Activated B cell treated with CpG ODN at 0.5 μM for 24 hours (primary cell): ENCODE data around the gene ITPKC. TPM values are rescaled to one million over a fixed set of nuclear protein-coding genes. Genes with fewer than 3 reads are reported as not detected.

Experiments
- ATAC-seq: fragments of 200-7000 bp; cut with Tn5 transposase; one replicate; pipeline ENCODE4 v1.10.0; 2021; ENCODE audit warnings: low read depth, mild to moderate bottlenecking, moderate library complexity
- CTCF ChIA-PET: fragments of 350-600 bp; sonication (Branson Sonifier 250); formaldehyde crosslinking; loops from one replicate; lab custom pipeline; 2021; ENCODE audit warnings: antibody characterized with exemption; lab: Charles Lee
- POLR2A ChIA-PET: fragments of 350-600 bp; sonication (Branson Sonifier 250); formaldehyde crosslinking; loops from one replicate; lab custom pipeline; 2021; ENCODE audit warnings: antibody characterized with exemption; lab: Charles Lee
- DNase-seq: peaks from one replicate; pipeline ENCODE4 v3.0.0; 2022
- H3K27ac Mint-ChIP-seq: one replicate; pipeline ENCODE4 v1.8.0; 2020; ENCODE audit warnings: mixed read lengths
- H3K27me3 Mint-ChIP-seq: one replicate; pipeline ENCODE4 v1.8.0; 2021; ENCODE audit warnings: mixed read lengths
- H3K36me3 Mint-ChIP-seq: one replicate; pipeline ENCODE4 v1.8.0; 2021; ENCODE audit warnings: low read depth, mixed read lengths
- H3K4me1 Mint-ChIP-seq: one replicate; pipeline ENCODE4 v1.8.0; 2021; ENCODE audit warnings: mixed read lengths
- H3K4me3 Mint-ChIP-seq: one replicate; pipeline ENCODE4 v1.8.0; 2020; ENCODE audit warnings: mild to moderate bottlenecking, mixed read lengths
- H3K9me3 Mint-ChIP-seq: one replicate; pipeline ENCODE4 v1.8.0; 2020; ENCODE audit warnings: mixed read lengths
- CTCF ChIP-seq: fragments of 200-600 bp; IDR thresholded peaks from one replicate; pipeline ENCODE4 v1.8.0; 2022; ENCODE audit warnings: antibody characterized with exemption, mild to moderate bottlenecking
- intact Hi-C: fragments of 100-400 bp; cut with micrococcal nuclease; formaldehyde crosslinking; loops from one replicate; pipeline ENCODE4 v1.15.1; 2024
- total RNA-seq: library from RNA; stranded (reverse); gene quantifications from 2 replicates; pipeline ENCODE4 v1.2.3, GENCODE V29; 2022

ITPKC gene
- total RNA-seq, 1 donor from 2014 or later: 13.3 TPM

GRCh38 chr19:40717880-40718773 is 1.2 kb downstream of the ITPKC start:
- H3K4me3 Mint-ChIP-seq: peak overlapping the region; percentile 88

GRCh38 chr19:40718774-40719391 is 2.0 kb downstream of the ITPKC start:
- Mint-ChIP-seq H3K27me3 (no peaks in the 10 kb centered on the region), H3K4me1 (peaks cover 73% of the 10 kb centered on the region), H3K9me3 (no peaks in the 10 kb centered on the region), H3K36me3 (peaks cover 41% of the 10 kb centered on the region), H3K27ac (peak overlapping the region; percentile 85), H3K4me3 (peak overlapping the region; percentile 88)
- TF ChIP-seq CTCF: no peak
- ChIA-PET CTCF (interaction anchor here (0.7 kb wide), 1 partner anchor 169 kb away, joined by 3 read pairs; no protein-coding TSS in a partner anchor), POLR2A (interaction anchor here (0.5 to 1.8 kb wide), 8 partner anchors 11 to 544 kb away, joined by 3 to 11 read pairs (median 4); partner anchors contain the start of genes ACTMAP, EGLN2 and RAB4B)
- DNase-seq (no peak), ATAC-seq (no peak)
- intact Hi-C loops: loop anchor here (5.0 to 10.0 kb wide), 3 partner anchors 37 to 633 kb away; partner anchors contain the start of gene TGFB1

More at GRCh38 chr19:40717880-40718773, 1.2 kb downstream of the ITPKC start:
- H3K9me3 Mint-ChIP-seq: no peaks in the 10 kb centered on the region
- CTCF ChIA-PET: interaction anchor here (0.7 to 1.2 kb wide), 2 partner anchors 102 to 169 kb away, joined by 3 to 4 read pairs; no protein-coding TSS in a partner anchor
- POLR2A ChIA-PET: interaction anchor here (0.6 to 2.4 kb wide), 16 partner anchors 25 to 546 kb away, joined by 3 to 53 read pairs (median 6); partner anchors contain the start of genes ACTMAP, EGLN2, HNRNPUL1 and NUMBL
- no peak for DNase-seq
- H3K27me3 Mint-ChIP-seq: no peaks in the 10 kb centered on the region
- ATAC-seq: no peak
- H3K36me3 Mint-ChIP-seq: peaks cover 33% of the 10 kb centered on the region
- peak overlapping the region; percentile 85 for H3K27ac Mint-ChIP-seq
- intact Hi-C loops: loop anchor here (5.0 to 10.0 kb wide), 3 partner anchors 36 to 634 kb away; partner anchors contain the start of gene TGFB1
- peaks cover 72% of the 10 kb centered on the region for H3K4me1 Mint-ChIP-seq
- TF ChIP-seq CTCF: no peak

DNA sequence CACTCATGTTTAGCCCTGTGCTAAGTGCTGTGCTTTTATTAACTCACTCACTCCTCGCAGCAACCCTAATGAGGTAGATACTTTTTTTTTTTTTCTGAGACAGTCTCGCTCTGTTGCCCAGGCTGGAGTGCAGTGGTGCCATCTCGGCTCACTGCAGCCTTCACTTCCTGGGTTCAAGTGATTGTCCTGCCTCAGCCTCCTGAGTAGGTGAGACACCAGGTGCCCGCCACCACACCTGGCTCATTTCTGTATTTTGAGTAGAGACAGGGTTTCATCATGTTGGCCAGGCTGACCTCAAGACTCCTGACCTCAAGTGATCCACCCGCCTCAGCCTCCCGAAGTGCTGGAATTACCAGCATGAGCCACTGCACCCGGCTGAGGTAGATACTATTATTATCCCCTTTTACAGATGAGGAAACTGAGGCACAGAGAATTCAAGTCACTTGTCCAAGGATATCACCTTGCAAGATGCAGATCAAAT is 2.5 kb downstream of the ITPKC start:
- peak overlapping the region; percentile 88 for H3K4me3 Mint-ChIP-seq
- ChIA-PET CTCF (no interaction called here), POLR2A (interaction anchor here (0.7 to 1.8 kb wide), 5 partner anchors 11 to 79 kb away, joined by 3 to 11 read pairs (median 6); partner anchors contain the start of genes ACTMAP, EGLN2 and RAB4B)
- H3K4me1 Mint-ChIP-seq: peaks cover 69% of the 10 kb centered on the region
- peak overlapping the region; percentile 18 for H3K27ac Mint-ChIP-seq
- H3K36me3 Mint-ChIP-seq: peaks cover 45% of the 10 kb centered on the region
- no peak for ATAC-seq
- H3K9me3 Mint-ChIP-seq: no peaks in the 10 kb centered on the region
- intact Hi-C loops: loop anchor here (5.0 to 10.0 kb wide), 3 partner anchors 37 to 633 kb away; partner anchors contain the start of gene TGFB1
- DNase-seq: no peak
- H3K27me3 Mint-ChIP-seq: no peaks in the 10 kb centered on the region
- no peak for TF ChIP-seq CTCF

GRCh38 chr19:40721140-40721486 is 4.2 kb downstream of the ITPKC start:
- Mint-ChIP-seq H3K27me3 (no peaks in the 10 kb centered on the region), H3K27ac (no peak overlapping the region), H3K9me3 (no peaks in the 10 kb centered on the region), H3K4me1 (peaks cover 52% of the 10 kb centered on the region), H3K4me3 (peak overlapping the region; percentile 35), H3K36me3 (peaks cover 55% of the 10 kb centered on the region)
- ATAC-seq (no peak), DNase-seq (no peak)
- CTCF ChIA-PET: no interaction called here
- TF ChIP-seq CTCF: no peak
- POLR2A ChIA-PET: interaction anchor here (0.6 to 1.5 kb wide), 10 partner anchors 11 to 1675 kb away, joined by 3 to 13 read pairs (median 3); partner anchors contain the start of genes ACTMAP, EGLN2 and RAB4B
- intact Hi-C loops: no loop called here
